Small intestine (tissue), 7 donors: ENCODE results near the gene PRKCE. TPM values are rescaled to one million over a fixed set of nuclear protein-coding genes. Genes with fewer than 3 reads are reported as not detected.
"Not testable (repeated sequence)": the region's sequence is repeated elsewhere in the genome, so short reads cannot be mapped to it uniquely, and the experiment has no call there.

ENCODE experiments used
- DNase-seq, 2 donors: peaks; one replicate each; pipeline versions ENCODE4 v3.0.0 to v3.0.0-alpha.2; 2013
- FAIRE-seq: peaks from 2 replicates; lab custom pipeline; 2012; peaks lifted over from hg19 to GRCh38; lab: Jason Lieb, UNC
- H3K27ac ChIP-seq, 3 donors: one replicate each; pipeline ENCODE4 v1.5.1; 2013; ENCODE audit warnings: low read length in 2 of 3, mild to moderate bottlenecking in 2 of 3, control low read depth in 1 of 3, inconsistent platforms in 1 of 3, low read depth in 1 of 3, moderate library complexity in 1 of 3
- H3K27me3 ChIP-seq, 3 donors: one replicate each; pipeline ENCODE4 v1.6.1; 2013; ENCODE audit warnings: low read length in 3 of 3, inconsistent platforms in 1 of 3; ENCODE audit not compliant: control insufficient read depth in 3 of 3, insufficient read depth in 3 of 3
- H3K36me3 ChIP-seq, 3 donors: one replicate each; pipeline ENCODE4 v1.6.1; 2013; ENCODE audit warnings: low read length in 3 of 3, inconsistent platforms in 1 of 3, low read depth in 1 of 3, mild to moderate bottlenecking in 1 of 3, moderate library complexity in 1 of 3; ENCODE audit not compliant: control insufficient read depth in 3 of 3, insufficient read depth in 2 of 3
- H3K4me1 ChIP-seq, 3 donors: one replicate each; pipeline ENCODE4 v1.6.1; 2013; ENCODE audit warnings: low read length in 2 of 3, inconsistent platforms in 1 of 3, low read depth in 1 of 3, mild to moderate bottlenecking in 1 of 3, moderate library complexity in 1 of 3; ENCODE audit not compliant: control insufficient read depth in 3 of 3, insufficient read depth in 2 of 3
- H3K4me3 ChIP-seq, 3 donors: one replicate each; pipeline ENCODE4 v1.5.1; 2013; ENCODE audit warnings: low read length in 3 of 3, control low read depth in 1 of 3, inconsistent platforms in 1 of 3, low read depth in 1 of 3, mild to moderate bottlenecking in 1 of 3, moderate library complexity in 1 of 3
- H3K9me3 ChIP-seq, 2 donors: one replicate each; pipeline ENCODE4 v1.6.1; 2013; ENCODE audit warnings: low read depth in 1 of 2, low read length in 1 of 2; ENCODE audit not compliant: control insufficient read depth in 2 of 2, insufficient read depth in 1 of 2
- WGBS, 3 donors: extraction: QIAGEN DNeasy Blood & Tissue Kit; methylation state at CpG; one replicate each; pipeline ENCODE4 v1.1.7; 2013; 5-methylcytosine and 5-hydroxymethylcytosine counted together
- polyA plus RNA-seq, 4 donors: library from polyadenylated mRNA; stranded (reverse) in 3 of 4; unstranded in 1 of 4; fragments of 200-250 nt in 3 of 4; fragments of 120-200 nt in 1 of 4; gene quantifications; one replicate each; pipeline versions ENCODE4 v1.2.1 to v1.2.3, GENCODE V29; 2013
- donor health status: healthy with polysubstance abuse.
- donor health status: control.
- donor health status: control.
- donor health status: Bipolar disorder and iron deficiency.
- donor health status: healthy.

PRKCE gene
- polyA plus RNA-seq, 4 donors: 2.2 to 7.1 (median 5.4) TPM

- peaks cover 0 to 6% of the 10 kb centered on the region in 2 donors for H3K9me3 ChIP-seq
- no peak overlapping the region for H3K27ac ChIP-seq
- FAIRE-seq: no peak
- DNase-seq: no peak
- H3K4me1 ChIP-seq: no peaks in the 10 kb centered on the region
- no peaks in the 10 kb centered on the region for H3K27me3 ChIP-seq
- WGBS, 3 donors: 79 to 89% (median 87%) methylated on average over 4 of the region's 4 CpGs
- H3K4me3 ChIP-seq: no peak overlapping the region
- H3K36me3 ChIP-seq: no peaks in the 10 kb centered on the region
Observed at GRCh38 chr2:46207591-46207990, 556.1 kb downstream of the PRKCE start.

- H3K4me1 ChIP-seq: no peaks in the 10 kb centered on the region
- peaks cover 0 to 4% of the 10 kb centered on the region in 2 donors for H3K9me3 ChIP-seq
- no peaks in the 10 kb centered on the region for H3K36me3 ChIP-seq
- H3K4me3 ChIP-seq: no peak overlapping the region
- no peaks in the 10 kb centered on the region for H3K27me3 ChIP-seq
- no peak for DNase-seq
- FAIRE-seq: no peak
- 96 to 98% (median 97%) methylated on average over 1 of the region's 1 CpG for WGBS, 3 donors
- no peak overlapping the region for H3K27ac ChIP-seq
Observed at GRCh38 chr2:46208766-46209165, 557.3 kb downstream of the PRKCE start.

- DNase-seq (no peak), FAIRE-seq (no peak)
- no peak overlapping the region for H3K4me3 ChIP-seq
- H3K36me3 ChIP-seq: no peaks in the 10 kb centered on the region
- WGBS, 3 donors: 24 to 50% (median 49%) methylated on average over 1 of the region's 1 CpG
- peaks cover 0 to 3% of the 10 kb centered on the region in 2 donors for H3K9me3 ChIP-seq
- no peaks in the 10 kb centered on the region for H3K27me3 ChIP-seq
- no peaks in the 10 kb centered on the region for H3K4me1 ChIP-seq
- no peak overlapping the region for H3K27ac ChIP-seq
Observed at GRCh38 chr2:46210063-46210462, 558.6 kb downstream of the PRKCE start.

- no peaks in the 10 kb centered on the region for H3K27me3 ChIP-seq
- no peak overlapping the region for H3K27ac ChIP-seq
- WGBS, 3 donors: 35 to 61% (median 42%) methylated on average over 1 of the region's 1 CpG
- H3K9me3 ChIP-seq: peaks cover 0 to 5% of the 10 kb centered on the region in 2 donors
- no peak for DNase-seq
- H3K4me1 ChIP-seq: no peaks in the 10 kb centered on the region
- H3K36me3 ChIP-seq: no peaks in the 10 kb centered on the region
- FAIRE-seq: no peak
- no peak overlapping the region for H3K4me3 ChIP-seq
Observed at GRCh38 chr2:46211461-46211860, 560.0 kb downstream of the PRKCE start.

- H3K4me1 ChIP-seq: no peaks in the 10 kb centered on the region
- peaks cover 0 to 20% of the 10 kb centered on the region in 2 donors for H3K9me3 ChIP-seq
- no peaks in the 10 kb centered on the region for H3K27me3 ChIP-seq
- no peak overlapping the region for H3K4me3 ChIP-seq
- WGBS, 3 donors: 63 to 85% (median 82%) methylated on average over 2 of the region's 2 CpGs
- H3K36me3 ChIP-seq: no peaks in the 10 kb centered on the region
- FAIRE-seq: no peak
- no peak for DNase-seq
- no peak overlapping the region for H3K27ac ChIP-seq
Observed at GRCh38 chr2:46213906-46214305, 562.4 kb downstream of the PRKCE start.

GRCh38 chr2:46216213-46216612, 564.7 kb downstream of the PRKCE start:
- no peaks in the 10 kb centered on the region for H3K36me3 ChIP-seq
- no peaks in the 10 kb centered on the region for H3K4me1 ChIP-seq
- DNase-seq: no peak
- 0% methylated on average over 1 of the region's 1 CpG; no CpG with 5 or more reads in 1 of the 3 donors for WGBS, 3 donors
- peaks cover 0 to 2% (median 0%) of the 10 kb centered on the region in 3 donors for H3K27me3 ChIP-seq
- H3K27ac ChIP-seq: no peak overlapping the region
- FAIRE-seq: no peak
- no peak overlapping the region for H3K4me3 ChIP-seq
- H3K9me3 ChIP-seq: peaks cover 0 to 22% of the 10 kb centered on the region in 2 donors

- H3K9me3 ChIP-seq, DNase-seq, H3K4me3 ChIP-seq, H3K36me3 ChIP-seq, FAIRE-seq, H3K27ac ChIP-seq, H3K27me3 ChIP-seq, H3K4me1 ChIP-seq: not testable (repeated sequence)
- WGBS, 3 donors: 57 to 81% (median 57%) methylated on average over 1 of the region's 1 CpG
Observed at GRCh38 chr2:46223514-46223913, 572.0 kb downstream of the PRKCE start.

- 75 to 96% (median 94%) methylated on average over 2 of the region's 2 CpGs for WGBS, 3 donors
- no peak for FAIRE-seq
- H3K27ac ChIP-seq: peak overlapping the region in 2 of 3 donors; percentile 32 to 72
Observed at GRCh38 chr2:46225150-46225625, 573.7 kb downstream of the PRKCE start.

GRCh38 chr2:46225730-46226129, 574.3 kb downstream of the PRKCE start:
- no peak for FAIRE-seq
- peak in 1 of 2 donors; percentile 17 for DNase-seq
- H3K4me1 ChIP-seq: peaks cover 0 to 17% (median 7%) of the 10 kb centered on the region in 3 donors
- peaks cover 0 to 3% of the 10 kb centered on the region in 2 donors for H3K9me3 ChIP-seq
- no peak overlapping the region for H3K4me3 ChIP-seq
- no peaks in the 10 kb centered on the region for H3K36me3 ChIP-seq
- H3K27me3 ChIP-seq: no peaks in the 10 kb centered on the region
- H3K27ac ChIP-seq: no peak overlapping the region
- WGBS, 3 donors: 23 to 56% (median 28%) methylated on average over 1 of the region's 1 CpG

More at GRCh38 chr2:46225150-46225625, 573.7 kb downstream of the PRKCE start:
- H3K36me3 ChIP-seq: no peaks in the 10 kb centered on the region
- H3K4me3 ChIP-seq: no peak overlapping the region
- DNase-seq: no peak
- no peaks in the 10 kb centered on the region for H3K27me3 ChIP-seq
- peaks cover 0 to 15% (median 3%) of the 10 kb centered on the region in 3 donors for H3K4me1 ChIP-seq
- peaks cover 0 to 3% of the 10 kb centered on the region in 2 donors for H3K9me3 ChIP-seq
